ENCODE results near the gene COL6A3. TPM values are rescaled to one million over a fixed set of nuclear protein-coding genes. Genes with fewer than 3 reads are reported as not detected.

Gene COL6A3
- total RNA-seq, 2 experiments from 2014 or later, result 1.3 TPM

DNA sequence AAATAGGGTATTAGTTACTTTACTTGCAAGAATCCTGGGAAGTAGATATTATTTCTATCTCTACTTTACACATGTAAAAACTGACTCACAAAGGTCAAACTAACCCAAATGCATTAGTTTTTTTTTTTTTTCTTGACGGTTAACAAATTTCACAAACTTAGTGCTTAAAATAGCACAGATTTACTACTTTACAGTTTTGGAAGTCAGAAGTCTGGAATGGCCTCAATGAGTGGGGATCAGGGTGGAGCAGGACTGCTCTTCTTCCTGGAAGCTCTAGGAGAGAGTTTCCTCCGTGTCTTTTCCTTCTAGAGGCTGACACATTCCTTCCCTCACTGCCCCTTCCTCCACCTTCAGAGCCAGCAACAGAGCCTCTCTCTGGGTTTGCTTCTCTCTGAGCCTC is 117.2 kb downstream of the COL6A3 start:
- Mint-ChIP-seq H3K27me3 (peaks cover 38% of the 10 kb centered on the region), H3K4me3 (no peak overlapping the region), H3K9me3 (peaks cover 3% of the 10 kb centered on the region), H3K27ac (no peak overlapping the region), H3K36me3 (ENCODE audit: low read depth) (no peaks in the 10 kb centered on the region), H3K4me1 (ENCODE audit: low read depth) (peaks cover under 1% of the 10 kb centered on the region)
- ChIA-PET POLR2A (no interaction called here), CTCF (no interaction called here)
- Histone ChIP-seq H3K27ac (ENCODE audit: low read depth in 1 of 2, low read length in 2 of 2) (no peak overlapping the region), H3K27me3 (ENCODE audit: control insufficient read depth in 1 of 2, insufficient read depth in 2 of 2, low read length in 2 of 2) (peaks cover 7 to 12% of the 10 kb centered on the region in 2 experiments), H3K9me3 (ENCODE audit: control insufficient read depth in 1 of 2, insufficient read depth in 1 of 2, low read length in 2 of 2) (peaks cover 0 to 5% of the 10 kb centered on the region in 2 experiments), H3K4me1 (ENCODE audit: insufficient read depth, low read length) (no peaks in the 10 kb centered on the region), H3K36me3 (ENCODE audit: insufficient read depth, low read length) (no peaks in the 10 kb centered on the region), H3K4me3 (ENCODE audit: low read length) (no peak overlapping the region)
- TF ChIP-seq, protein P1, sequence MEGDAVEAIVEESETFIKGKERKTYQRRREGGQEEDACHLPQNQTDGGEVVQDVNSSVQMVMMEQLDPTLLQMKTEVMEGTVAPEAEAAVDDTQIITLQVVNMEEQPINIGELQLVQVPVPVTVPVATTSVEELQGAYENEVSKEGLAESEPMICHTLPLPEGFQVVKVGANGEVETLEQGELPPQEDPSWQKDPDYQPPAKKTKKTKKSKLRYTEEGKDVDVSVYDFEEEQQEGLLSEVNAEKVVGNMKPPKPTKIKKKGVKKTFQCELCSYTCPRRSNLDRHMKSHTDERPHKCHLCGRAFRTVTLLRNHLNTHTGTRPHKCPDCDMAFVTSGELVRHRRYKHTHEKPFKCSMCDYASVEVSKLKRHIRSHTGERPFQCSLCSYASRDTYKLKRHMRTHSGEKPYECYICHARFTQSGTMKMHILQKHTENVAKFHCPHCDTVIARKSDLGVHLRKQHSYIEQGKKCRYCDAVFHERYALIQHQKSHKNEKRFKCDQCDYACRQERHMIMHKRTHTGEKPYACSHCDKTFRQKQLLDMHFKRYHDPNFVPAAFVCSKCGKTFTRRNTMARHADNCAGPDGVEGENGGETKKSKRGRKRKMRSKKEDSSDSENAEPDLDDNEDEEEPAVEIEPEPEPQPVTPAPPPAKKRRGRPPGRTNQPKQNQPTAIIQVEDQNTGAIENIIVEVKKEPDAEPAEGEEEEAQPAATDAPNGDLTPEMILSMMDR (IDR thresholded peaks at IDR 0.05), result no peak
- DNase-seq, result no peak
- intact Hi-C loops (cut with DNase I, micrococcal nuclease), result no loop called here
- ATAC-seq (ENCODE audit: poor library complexity), result no peak

DNA sequence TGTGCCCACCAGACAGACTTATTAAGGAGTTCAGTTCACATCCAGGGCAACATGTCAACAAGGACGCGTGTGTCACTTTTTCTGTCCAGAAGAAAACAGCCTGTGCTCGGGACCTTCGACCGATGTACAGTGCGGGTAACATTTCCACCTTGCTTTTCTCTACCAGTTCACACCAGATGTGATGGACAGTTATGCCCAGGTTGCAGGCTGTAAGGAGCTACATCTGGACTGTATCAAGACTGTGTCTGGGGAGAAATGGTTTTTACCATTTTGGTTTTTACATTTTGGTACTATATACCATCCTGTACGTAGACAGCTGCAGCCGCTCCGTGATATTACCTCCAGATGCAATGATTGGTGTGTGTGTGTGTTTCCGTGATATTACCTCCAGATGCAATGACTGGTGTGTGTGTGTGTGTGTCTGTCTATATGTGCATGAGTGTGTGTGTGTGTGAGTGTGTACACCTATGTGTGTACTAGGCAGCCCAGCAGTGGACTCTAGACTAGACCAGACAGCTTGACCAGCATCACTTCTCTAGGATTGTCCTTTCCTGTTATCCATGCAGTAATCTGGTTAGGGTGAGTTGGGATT is 118.0 kb downstream of the COL6A3 start:
- H3K9me3 ChIP-seq (ENCODE audit: control insufficient read depth in 1 of 2, insufficient read depth in 1 of 2, low read length in 2 of 2), result peaks cover 0 to 5% of the 10 kb centered on the region in 2 experiments
- H3K4me3 ChIP-seq (ENCODE audit: low read length), result no peak overlapping the region
- peaks cover 13 to 18% of the 10 kb centered on the region in 2 experiments for H3K27me3 ChIP-seq (ENCODE audit: control insufficient read depth in 1 of 2, insufficient read depth in 2 of 2, low read length in 2 of 2)
- ChIA-PET CTCF (no interaction called here), POLR2A (no interaction called here)
- DNase-seq (no peak), ATAC-seq (ENCODE audit: poor library complexity) (no peak)
- no peaks in the 10 kb centered on the region for H3K36me3 ChIP-seq (ENCODE audit: insufficient read depth, low read length)
- TF ChIP-seq, protein P1 (IDR thresholded peaks at IDR 0.05), result no peak
- Mint-ChIP-seq H3K27ac (no peak overlapping the region), H3K4me1 (ENCODE audit: low read depth) (peaks cover 8% of the 10 kb centered on the region), H3K9me3 (peaks cover 3% of the 10 kb centered on the region), H3K27me3 (peaks cover 46% of the 10 kb centered on the region), H3K36me3 (ENCODE audit: low read depth) (no peaks in the 10 kb centered on the region), H3K4me3 (no peak overlapping the region)
- H3K27ac ChIP-seq (ENCODE audit: low read depth in 1 of 2, low read length in 2 of 2), result no peak overlapping the region
- intact Hi-C loops (cut with DNase I, micrococcal nuclease), result no loop called here
- H3K4me1 ChIP-seq (ENCODE audit: insufficient read depth, low read length), result peaks cover 4% of the 10 kb centered on the region

DNA sequence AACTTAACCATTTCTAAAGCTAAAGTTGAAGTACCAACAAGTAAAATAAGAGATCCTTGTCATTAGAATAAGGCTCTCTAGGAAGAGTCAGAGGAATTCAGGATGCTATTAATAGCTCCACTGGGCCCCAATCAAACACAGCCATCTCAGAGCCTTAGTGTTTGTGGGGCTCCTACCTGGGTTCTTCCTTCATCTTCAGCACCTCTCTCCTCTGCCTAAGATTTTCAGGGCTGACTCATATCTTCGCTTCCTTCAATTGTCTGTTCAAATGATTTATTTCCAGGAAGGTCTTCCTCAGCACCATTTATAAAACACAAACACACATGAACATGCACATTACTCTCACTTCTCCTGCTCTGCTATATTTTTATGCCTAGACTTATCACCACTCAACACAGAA is 119.5 kb downstream of the COL6A3 start:
- H3K36me3 ChIP-seq (ENCODE audit: insufficient read depth, low read length), result no peaks in the 10 kb centered on the region
- no peak overlapping the region for H3K27ac ChIP-seq (ENCODE audit: low read depth in 1 of 2, low read length in 2 of 2)
- Mint-ChIP-seq H3K36me3 (ENCODE audit: low read depth) (no peaks in the 10 kb centered on the region), H3K4me3 (no peak overlapping the region), H3K27me3 (peaks cover 47% of the 10 kb centered on the region), H3K9me3 (peaks cover 3% of the 10 kb centered on the region), H3K4me1 (ENCODE audit: low read depth) (peaks cover 10% of the 10 kb centered on the region), H3K27ac (no peak overlapping the region)
- H3K9me3 ChIP-seq (ENCODE audit: control insufficient read depth in 1 of 2, insufficient read depth in 1 of 2, low read length in 2 of 2), result peaks cover 0 to 5% of the 10 kb centered on the region in 2 experiments
- POLR2A ChIA-PET, result no interaction called here
- intact Hi-C loops (cut with DNase I, micrococcal nuclease), result no loop called here
- ATAC-seq (ENCODE audit: poor library complexity) (no peak), DNase-seq (no peak)
- CTCF ChIA-PET, result interaction anchor here (0.8 kb wide), 1 partner anchor 23 kb away, joined by 3 read pairs; no protein-coding TSS in a partner anchor
- peaks cover 4% of the 10 kb centered on the region for H3K4me1 ChIP-seq (ENCODE audit: insufficient read depth, low read length)
- no peak overlapping the region for H3K4me3 ChIP-seq (ENCODE audit: low read length)
- H3K27me3 ChIP-seq (ENCODE audit: control insufficient read depth in 1 of 2, insufficient read depth in 2 of 2, low read length in 2 of 2), result peaks cover 20 to 26% of the 10 kb centered on the region in 2 experiments
- TF ChIP-seq, protein P1 (IDR thresholded peaks at IDR 0.05), result no peak
